GM10248 (cell line): ENCODE measurements around the gene TYRO3.

Experiments
- CTCF ChIA-PET: fragments of 300-600 bp; sonication (Branson Sonifier 250); formaldehyde crosslinking; extraction: SDS; loops from one replicate; lab custom pipeline; 2021; ENCODE audit warnings: antibody characterized with exemption; lab: Yijun Ruan, JAX
- POLR2A ChIA-PET: fragments of 350-650 bp; sonication (Branson Sonifier 250); formaldehyde crosslinking; extraction: SDS; loops from one replicate; lab custom pipeline; 2020; ENCODE audit warnings: antibody characterized with exemption; lab: Yijun Ruan, JAX
- DNase-seq: peaks from one replicate; pipeline ENCODE4 v3.0.0; 2012; ENCODE audit errors: extremely low spot score
- TF ChIP-seq, protein P1 (sequence below): IDR thresholded peaks from 2 replicates; pipeline ENCODE4 v1.5.1; 2012; ENCODE audit warnings: mild to moderate bottlenecking, low read depth; ENCODE audit errors: extremely low read depth, missing control alignments, control extremely low read depth

Gene TYRO3

DNA sequence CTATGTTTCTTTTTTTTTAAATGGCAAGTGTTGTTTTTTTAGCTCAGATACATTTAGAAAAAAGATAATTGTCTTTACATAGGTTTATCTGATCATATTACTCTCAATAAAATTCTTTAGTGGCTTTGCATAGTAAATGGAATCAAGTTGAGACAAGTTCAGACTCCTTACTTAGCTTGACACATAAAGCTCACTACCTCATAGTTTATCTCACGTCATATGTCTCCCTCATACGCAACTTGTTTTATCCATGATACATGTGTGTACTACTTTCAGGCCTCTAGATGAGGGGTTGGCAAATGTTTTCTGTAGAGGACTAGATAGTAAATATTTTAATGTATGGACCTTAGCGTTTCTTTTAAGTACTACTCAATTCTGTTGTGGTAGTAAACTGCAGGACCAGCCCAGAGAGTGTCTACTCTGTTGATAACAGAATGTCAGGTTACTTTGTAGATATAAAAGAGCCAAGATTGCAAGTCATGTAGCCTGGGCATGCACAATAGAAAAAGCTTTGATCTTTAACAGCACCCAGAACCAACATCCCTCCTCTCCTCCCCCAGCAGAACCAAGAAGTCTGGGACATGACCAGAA, 73.0 kb downstream of the TYRO3 start:
- CTCF ChIA-PET = interaction anchor here (0.9 kb wide), 1 partner anchor 29 kb away, joined by 3 read pairs; no protein-coding TSS in a partner anchor
- TF ChIP-seq, protein P1, sequence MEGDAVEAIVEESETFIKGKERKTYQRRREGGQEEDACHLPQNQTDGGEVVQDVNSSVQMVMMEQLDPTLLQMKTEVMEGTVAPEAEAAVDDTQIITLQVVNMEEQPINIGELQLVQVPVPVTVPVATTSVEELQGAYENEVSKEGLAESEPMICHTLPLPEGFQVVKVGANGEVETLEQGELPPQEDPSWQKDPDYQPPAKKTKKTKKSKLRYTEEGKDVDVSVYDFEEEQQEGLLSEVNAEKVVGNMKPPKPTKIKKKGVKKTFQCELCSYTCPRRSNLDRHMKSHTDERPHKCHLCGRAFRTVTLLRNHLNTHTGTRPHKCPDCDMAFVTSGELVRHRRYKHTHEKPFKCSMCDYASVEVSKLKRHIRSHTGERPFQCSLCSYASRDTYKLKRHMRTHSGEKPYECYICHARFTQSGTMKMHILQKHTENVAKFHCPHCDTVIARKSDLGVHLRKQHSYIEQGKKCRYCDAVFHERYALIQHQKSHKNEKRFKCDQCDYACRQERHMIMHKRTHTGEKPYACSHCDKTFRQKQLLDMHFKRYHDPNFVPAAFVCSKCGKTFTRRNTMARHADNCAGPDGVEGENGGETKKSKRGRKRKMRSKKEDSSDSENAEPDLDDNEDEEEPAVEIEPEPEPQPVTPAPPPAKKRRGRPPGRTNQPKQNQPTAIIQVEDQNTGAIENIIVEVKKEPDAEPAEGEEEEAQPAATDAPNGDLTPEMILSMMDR = no peak
- POLR2A ChIA-PET = no interaction called here
- DNase-seq = no peak
